Naive B cell (primary cell): Measurements from ENCODE around the gene GNL2. TPM values are rescaled to one million over a fixed set of nuclear protein-coding genes. Genes with fewer than 3 reads are reported as not detected.

Experiments
- polyA plus RNA-seq, 6 donors: library from polyadenylated mRNA; unstranded; fragments of 300-500 nt; fragmentation: Illumina TruSeq; gene quantifications; one replicate each; pipeline ENCODE4 v1.2.3, GENCODE V29; 2021; ENCODE audit warnings: low read depth in 6 of 6

The GNL2 gene
- polyA plus RNA-seq, 6 donors from 2014 or later, result 38.1 to 57.6 (median 45.4) TPM

Other genes starting within 250 kb of the GNL2 start
- 10 to 100 TPM; 15.5 to 26.7 (median 17.6) TPM for gene ZC3H12A, start 121.4 kb downstream of the GNL2 start, polyA plus RNA-seq
- 100 to 1,000 TPM; 137 to 208 (median 175) TPM for gene MEAF6, start 81.2 kb downstream of the GNL2 start, polyA plus RNA-seq
- gene SNIP1, start 41.6 kb downstream of the GNL2 start, polyA plus RNA-seq, result 1 to 10 TPM in 5 of 6 donors, not detected in 1; 4.0 to 6.9 (median 4.2) TPM
- under 1 TPM in 4 of 6 donors, not detected in 2; 0.08 to 0.18 (median 0.14) TPM for gene DNALI1, start 39.0 kb downstream of the GNL2 start, polyA plus RNA-seq
- gene RSPO1, start 39.0 kb upstream of the GNL2 start, polyA plus RNA-seq, result not detected
- gene CDCA8, start 96.6 kb upstream of the GNL2 start, polyA plus RNA-seq, result 1 to 10 TPM in 4 of 6 donors, under 1 TPM in 1, not detected in 1; 0.63 to 1.6 (median 1.3) TPM
- gene EPHA10, start 169.2 kb upstream of the GNL2 start, polyA plus RNA-seq, result not detected
- 1 to 10 TPM; 1.4 to 4.7 (median 3.0) TPM for gene MANEAL, start 197.9 kb upstream of the GNL2 start, polyA plus RNA-seq
- gene C1orf122, start 211.9 kb upstream of the GNL2 start, polyA plus RNA-seq, result 10 to 100 TPM; 23.3 to 32.1 (median 26.7) TPM
- gene YRDC, start 212.3 kb upstream of the GNL2 start, polyA plus RNA-seq, result 10 to 100 TPM; 21.3 to 52.0 (median 29.6) TPM